ENCODE results near the gene VAMP2.
A peak's percentile ranks its signal among the peaks of the same experiment; 100 is the strongest.

The VAMP2 gene

DNA sequence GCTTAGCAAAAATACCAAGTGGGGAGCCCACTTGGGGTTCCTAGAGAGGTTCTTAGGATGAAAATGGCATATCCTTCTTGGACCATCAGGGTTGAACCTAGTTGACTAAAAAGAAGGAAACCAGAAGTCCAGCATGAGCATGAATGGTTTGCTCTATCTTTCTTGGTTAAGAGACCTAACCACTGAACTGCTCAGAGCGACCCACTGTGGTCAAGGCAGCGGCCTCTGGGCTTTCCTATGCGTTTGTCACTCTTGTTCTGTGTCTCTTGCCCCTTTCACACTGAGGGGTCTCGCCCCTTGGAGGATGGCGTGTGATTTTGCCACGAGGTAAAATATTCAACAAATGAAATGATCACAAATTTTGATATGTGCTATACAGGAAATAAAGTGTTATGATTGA, 27.8 kb upstream of the VAMP2 start:
- DNase-seq (ENCODE audit: low spot score) = no peak
- TF ChIP-seq, protein P1, sequence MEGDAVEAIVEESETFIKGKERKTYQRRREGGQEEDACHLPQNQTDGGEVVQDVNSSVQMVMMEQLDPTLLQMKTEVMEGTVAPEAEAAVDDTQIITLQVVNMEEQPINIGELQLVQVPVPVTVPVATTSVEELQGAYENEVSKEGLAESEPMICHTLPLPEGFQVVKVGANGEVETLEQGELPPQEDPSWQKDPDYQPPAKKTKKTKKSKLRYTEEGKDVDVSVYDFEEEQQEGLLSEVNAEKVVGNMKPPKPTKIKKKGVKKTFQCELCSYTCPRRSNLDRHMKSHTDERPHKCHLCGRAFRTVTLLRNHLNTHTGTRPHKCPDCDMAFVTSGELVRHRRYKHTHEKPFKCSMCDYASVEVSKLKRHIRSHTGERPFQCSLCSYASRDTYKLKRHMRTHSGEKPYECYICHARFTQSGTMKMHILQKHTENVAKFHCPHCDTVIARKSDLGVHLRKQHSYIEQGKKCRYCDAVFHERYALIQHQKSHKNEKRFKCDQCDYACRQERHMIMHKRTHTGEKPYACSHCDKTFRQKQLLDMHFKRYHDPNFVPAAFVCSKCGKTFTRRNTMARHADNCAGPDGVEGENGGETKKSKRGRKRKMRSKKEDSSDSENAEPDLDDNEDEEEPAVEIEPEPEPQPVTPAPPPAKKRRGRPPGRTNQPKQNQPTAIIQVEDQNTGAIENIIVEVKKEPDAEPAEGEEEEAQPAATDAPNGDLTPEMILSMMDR (IDR thresholded peaks at IDR 0.05; ENCODE audit: extremely low read depth, missing control alignments) = no peak

DNA sequence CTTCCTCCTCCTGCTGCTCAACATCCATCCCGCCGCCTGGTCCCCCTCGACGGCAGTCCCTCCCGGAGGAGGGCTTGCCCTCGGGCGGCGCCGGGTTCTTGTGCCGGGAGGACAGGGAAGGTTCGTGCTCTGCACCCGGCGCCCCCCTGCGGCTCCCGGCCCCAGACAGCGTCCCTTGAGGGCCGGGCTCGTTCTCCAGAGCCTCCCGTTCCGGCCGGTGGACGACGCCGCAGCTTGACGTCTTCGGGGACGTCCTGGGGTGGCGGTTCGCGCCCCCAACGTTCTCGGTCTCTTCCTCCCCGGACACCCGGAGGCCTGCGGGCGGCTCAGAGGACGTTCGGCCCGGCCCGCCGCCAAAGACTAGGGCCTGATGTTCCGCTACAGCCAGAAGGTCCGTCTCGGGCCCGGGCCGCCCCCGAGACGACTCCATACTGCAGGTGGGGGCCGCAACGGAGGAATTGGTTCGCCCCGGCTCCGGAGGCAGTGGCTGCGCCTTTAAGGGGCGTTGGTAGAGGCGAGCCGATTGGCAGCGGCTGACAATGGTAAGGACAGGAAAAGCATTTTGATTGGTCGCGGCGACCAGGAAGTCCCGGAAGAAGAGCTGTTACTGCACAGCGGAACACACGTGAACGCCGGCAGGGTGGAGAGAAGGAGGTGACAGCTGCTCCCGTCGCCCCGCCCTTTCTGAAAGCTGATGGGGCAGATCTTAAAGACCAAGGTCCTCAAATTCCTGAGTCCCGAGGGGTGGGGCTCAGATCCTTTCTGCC, 27.1 kb upstream of the VAMP2 start, which contains the start of gene BORCS6:
TSS of gene BORCS6 (minus strand) at position 470 of the 767 bp plus-strand sequence. CDS start at position 430, 40 bp downstream.
- TF ChIP-seq, protein P1 (IDR thresholded peaks at IDR 0.05; ENCODE audit: extremely low read depth, missing control alignments) = no peak
- peak; percentile 92 for DNase-seq (ENCODE audit: low spot score)

DNA sequence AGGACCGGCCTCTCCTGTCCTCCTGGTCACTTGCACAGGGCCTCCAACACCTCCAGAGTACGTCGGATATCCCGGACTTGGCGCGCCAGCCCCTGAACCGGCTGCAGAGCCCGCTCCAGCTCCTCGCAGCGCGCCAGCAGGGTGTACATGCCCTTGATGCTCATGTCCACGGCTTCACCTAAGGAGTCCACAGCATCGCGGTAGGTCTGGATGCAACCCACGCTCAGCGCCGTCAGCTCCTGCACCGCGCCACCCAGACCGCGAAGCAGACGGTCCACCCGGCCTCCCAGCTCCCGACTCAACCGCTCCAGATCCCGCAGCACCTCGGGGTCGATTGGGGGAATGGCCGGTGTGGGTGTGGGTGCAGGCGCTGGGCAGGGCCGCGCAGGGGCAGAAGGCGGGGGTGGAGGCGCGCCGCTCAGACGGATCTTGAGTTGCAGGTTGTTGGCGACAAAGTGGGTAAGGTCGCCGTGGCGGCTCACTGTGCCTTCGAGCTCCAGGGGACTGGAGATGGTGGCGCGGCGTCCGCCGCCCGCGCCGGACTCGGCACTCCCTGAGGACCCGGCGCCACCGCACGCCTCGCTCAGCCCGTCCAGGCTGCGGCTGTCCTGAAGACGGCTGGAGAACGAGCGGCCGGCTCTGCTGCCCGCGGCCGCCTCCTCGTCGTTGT, 26.4 kb upstream of the VAMP2 start:
- DNase-seq (ENCODE audit: low spot score) = no peak
- TF ChIP-seq, protein P1 (IDR thresholded peaks at IDR 0.05; ENCODE audit: extremely low read depth, missing control alignments) = no peak

DNA sequence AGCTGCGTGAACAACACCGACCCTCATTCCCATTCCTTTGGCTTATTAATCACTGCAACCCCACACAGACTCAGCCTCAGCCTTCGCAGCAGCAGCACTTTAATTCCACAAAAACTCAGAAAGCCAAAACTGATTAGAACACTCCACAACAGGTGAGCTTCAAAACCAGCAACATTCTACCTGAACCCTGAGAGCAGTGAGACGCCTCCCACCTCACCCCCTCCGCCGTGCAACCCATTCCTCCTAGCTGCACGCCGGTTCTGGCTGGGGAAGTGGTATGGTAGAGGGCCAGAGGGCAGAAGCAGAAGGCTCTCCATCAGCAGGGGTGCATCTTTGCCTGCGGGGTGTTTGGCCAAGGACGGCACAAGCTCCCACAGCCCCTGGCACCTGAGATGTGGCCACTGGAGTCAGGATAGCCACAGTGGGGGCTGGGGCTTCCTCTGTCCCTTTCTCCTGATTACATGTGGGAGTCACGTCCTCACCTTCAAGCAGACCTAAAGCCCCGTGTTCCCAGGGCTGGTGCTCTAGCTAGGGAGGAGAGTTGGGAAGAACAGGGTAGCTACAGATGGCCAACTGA, 25.6 kb upstream of the VAMP2 start:
- no peak for DNase-seq (ENCODE audit: low spot score)
- TF ChIP-seq, protein P1 (IDR thresholded peaks at IDR 0.05; ENCODE audit: extremely low read depth, missing control alignments) = no peak

DNA sequence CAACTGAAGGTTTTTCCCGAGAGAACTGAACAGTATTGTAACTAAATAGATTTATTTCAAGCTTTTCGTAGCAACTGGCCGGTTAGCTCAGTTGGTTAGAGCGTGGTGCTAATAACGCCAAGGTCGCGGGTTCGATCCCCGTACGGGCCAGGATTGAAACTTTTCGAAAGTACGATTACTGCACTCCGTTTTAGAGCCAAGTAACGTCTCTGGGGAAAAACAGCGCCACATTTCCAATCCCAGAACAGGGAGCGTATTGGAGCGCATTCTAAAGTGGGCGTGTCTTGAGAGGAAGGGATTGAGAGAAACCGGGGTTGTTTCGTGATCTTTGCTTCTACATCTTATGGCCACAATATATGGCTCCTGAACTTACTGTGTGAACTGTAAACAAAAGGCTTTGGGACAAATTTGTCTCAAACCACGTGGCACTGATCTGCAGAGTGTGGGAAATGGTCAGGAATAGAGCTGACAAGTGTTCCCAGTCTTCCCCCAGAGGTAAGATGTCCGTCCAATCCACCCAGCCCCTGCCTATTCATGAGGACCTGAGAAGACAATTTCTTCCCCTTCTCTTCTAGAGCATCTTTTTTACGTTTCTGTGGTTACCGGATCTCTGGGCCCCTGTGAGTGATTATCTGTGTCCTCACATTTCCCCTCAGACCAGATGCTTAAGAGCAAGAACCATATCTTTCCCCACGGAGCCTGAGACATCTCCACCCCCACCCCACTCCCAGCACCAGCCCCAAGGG, 24.9 kb upstream of the VAMP2 start:
- DNase-seq (ENCODE audit: low spot score) = peak; percentile 76
- TF ChIP-seq, protein P1 (IDR thresholded peaks at IDR 0.05; ENCODE audit: extremely low read depth, missing control alignments) = no peak

DNA sequence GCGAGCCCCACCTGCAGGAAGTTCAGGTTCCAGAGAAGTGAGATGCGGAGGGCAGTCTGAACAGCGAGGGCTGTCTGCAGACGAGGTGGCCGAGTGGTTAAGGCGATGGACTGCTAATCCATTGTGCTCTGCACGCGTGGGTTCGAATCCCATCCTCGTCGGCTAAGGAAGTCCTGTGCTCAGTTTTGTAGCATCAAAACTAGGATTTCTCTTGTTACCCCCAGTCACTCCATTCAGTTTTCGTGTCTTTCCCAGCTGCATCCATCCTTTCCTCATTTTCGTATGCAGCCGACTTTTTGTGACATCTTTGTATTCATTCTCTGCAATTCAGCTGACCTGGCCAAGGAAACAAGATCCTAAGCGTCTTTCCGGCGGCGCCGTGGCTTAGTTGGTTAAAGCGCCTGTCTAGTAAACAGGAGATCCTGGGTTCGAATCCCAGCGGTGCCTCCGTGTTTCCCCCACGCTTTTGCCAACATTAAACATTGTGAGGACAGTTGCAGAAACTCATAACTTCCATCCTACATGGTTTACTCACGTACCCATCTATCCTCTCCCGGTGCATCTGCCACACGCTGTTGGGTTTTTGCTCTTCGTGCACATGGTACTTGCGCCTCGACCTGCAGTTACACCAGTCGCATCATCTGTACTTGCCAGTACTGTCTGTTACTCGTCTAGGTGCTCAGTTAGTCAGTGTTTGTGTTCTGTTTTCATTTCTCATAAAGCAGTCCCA, 24.2 kb upstream of the VAMP2 start:
- TF ChIP-seq, protein P1 (IDR thresholded peaks at IDR 0.05; ENCODE audit: extremely low read depth, missing control alignments) = no peak
- DNase-seq (ENCODE audit: low spot score) = peak; percentile 74
